OCI-LY7 (cell line): ENCODE results near the gene LPP.

Source experiments
- CTCF ChIP-seq: fragments of 200-600 bp; sonication (generic); conservative IDR thresholded peaks from 2 replicates; pipeline ENCODE4 v1.5.1; 2014; ENCODE audit warnings: mild to moderate bottlenecking, antibody characterized with exemption, low read length, moderate library complexity, mixed read lengths
- EZH2phosphoT487 ChIP-seq: fragments of 200-600 bp; sonication (generic); IDR thresholded peaks from 2 replicates; pipeline ENCODE4 v1.6.1; 2018; ENCODE audit warnings: low read depth, borderline replicate concordance, mild to moderate bottlenecking, mixed run types, antibody characterized with exemption, low read length, moderate library complexity, mixed read lengths

DNA sequence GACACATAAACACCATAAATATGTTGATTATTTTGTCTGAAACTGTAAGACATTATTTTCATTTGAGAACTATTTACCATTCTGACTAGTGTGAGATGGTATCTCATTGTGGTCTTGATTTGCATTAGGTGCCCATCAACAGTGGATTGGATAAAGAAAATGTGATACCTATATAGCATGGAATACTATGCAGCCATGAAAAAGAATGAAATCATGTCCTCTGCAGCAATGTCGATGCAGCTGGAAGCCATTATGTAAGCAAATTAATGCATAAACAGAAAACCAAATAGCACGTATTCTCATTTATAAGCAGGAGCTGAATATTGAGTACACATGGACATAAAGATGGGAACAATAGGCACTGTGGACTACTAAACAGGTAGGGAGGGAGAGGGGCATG, 759.1 kb downstream of the LPP start:
- TF ChIP-seq CTCF: no peak
- no peak for TF ChIP-seq EZH2phosphoT487
